Ecto neural progenitor cell (in vitro differentiated cells): Measurements from ENCODE around the gene CTTN.
"Not testable (repeated sequence)": the region's sequence is repeated elsewhere in the genome, so short reads cannot be mapped to it uniquely, and the experiment has no call there.

Source experiments
- DNase-seq: peaks from one replicate; pipeline ENCODE4 v3.0.0-alpha.2; 2018; ENCODE audit warnings: low spot score

CTTN gene

GRCh38 chr11:70381350-70381749 is 17.0 kb upstream of the CTTN start:
- no peak for DNase-seq

GRCh38 chr11:70381872-70382861 is 16.2 kb upstream of the CTTN start:
- no peak for DNase-seq

GRCh38 chr11:70383664-70384565 is 14.4 kb upstream of the CTTN start:
- DNase-seq: no peak

GRCh38 chr11:70384566-70385152 is 13.7 kb upstream of the CTTN start:
- no peak for DNase-seq

- no peak for DNase-seq
These were observed 10.8 kb upstream of the CTTN start for GRCh38 chr11:70387564-70387963.

- no peak for DNase-seq
These were observed 9.1 kb upstream of the CTTN start for GRCh38 chr11:70389201-70389600.

- not testable (repeated sequence) for DNase-seq
These were observed 7.4 kb upstream of the CTTN start for GRCh38 chr11:70390882-70391281.

- no peak for DNase-seq
These were observed 3.9 kb upstream of the CTTN start for GRCh38 chr11:70394211-70394950.

- peak; percentile 57 for DNase-seq
These were observed 870 bp upstream of the CTTN start for GRCh38 chr11:70397336-70397982.

GRCh38 chr11:70398834-70399680 is 728 bp downstream of the CTTN start:
- DNase-seq: no peak

GRCh38 chr11:70399681-70400112 is 1.4 kb downstream of the CTTN start:
- DNase-seq: no peak

- DNase-seq: no peak
These were observed 2.3 kb downstream of the CTTN start for GRCh38 chr11:70400643-70401042.

- no peak for DNase-seq
These were observed 3.7 kb downstream of the CTTN start for GRCh38 chr11:70402016-70402415.

- DNase-seq: no peak
These were observed 4.4 kb downstream of the CTTN start for GRCh38 chr11:70402685-70403084.

GRCh38 chr11:70404244-70404643 is 5.9 kb downstream of the CTTN start:
- DNase-seq: no peak

- no peak for DNase-seq
These were observed 7.5 kb downstream of the CTTN start for GRCh38 chr11:70405679-70406395.

GRCh38 chr11:70407121-70407520 is 8.8 kb downstream of the CTTN start:
- DNase-seq: no peak

GRCh38 chr11:70407814-70408213 is 9.5 kb downstream of the CTTN start:
- DNase-seq: no peak

GRCh38 chr11:70408326-70408725 is 10.0 kb downstream of the CTTN start:
- not testable (repeated sequence) for DNase-seq
